ENCODE results near the gene ALDOB.

DNA sequence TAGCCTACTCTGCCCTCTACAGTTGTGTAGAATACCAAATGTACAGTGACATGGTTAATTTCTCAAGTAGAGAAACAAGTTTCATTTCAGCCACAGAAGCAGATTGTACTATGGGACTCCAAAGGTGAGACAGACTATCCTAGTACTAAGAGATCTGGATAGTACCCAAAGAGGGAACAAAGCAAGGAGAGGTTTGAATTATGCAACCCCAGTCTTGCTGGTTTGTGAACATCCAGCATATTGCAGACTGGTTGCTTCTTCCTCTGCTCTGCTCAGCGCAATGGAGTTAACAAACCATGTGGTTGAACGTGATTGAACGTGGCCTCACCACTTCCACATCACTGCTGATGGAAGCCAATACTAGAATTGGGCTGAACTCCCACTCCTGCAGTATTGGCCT is 43.3 kb upstream of the ALDOB start:
- TF ChIP-seq, protein P1, sequence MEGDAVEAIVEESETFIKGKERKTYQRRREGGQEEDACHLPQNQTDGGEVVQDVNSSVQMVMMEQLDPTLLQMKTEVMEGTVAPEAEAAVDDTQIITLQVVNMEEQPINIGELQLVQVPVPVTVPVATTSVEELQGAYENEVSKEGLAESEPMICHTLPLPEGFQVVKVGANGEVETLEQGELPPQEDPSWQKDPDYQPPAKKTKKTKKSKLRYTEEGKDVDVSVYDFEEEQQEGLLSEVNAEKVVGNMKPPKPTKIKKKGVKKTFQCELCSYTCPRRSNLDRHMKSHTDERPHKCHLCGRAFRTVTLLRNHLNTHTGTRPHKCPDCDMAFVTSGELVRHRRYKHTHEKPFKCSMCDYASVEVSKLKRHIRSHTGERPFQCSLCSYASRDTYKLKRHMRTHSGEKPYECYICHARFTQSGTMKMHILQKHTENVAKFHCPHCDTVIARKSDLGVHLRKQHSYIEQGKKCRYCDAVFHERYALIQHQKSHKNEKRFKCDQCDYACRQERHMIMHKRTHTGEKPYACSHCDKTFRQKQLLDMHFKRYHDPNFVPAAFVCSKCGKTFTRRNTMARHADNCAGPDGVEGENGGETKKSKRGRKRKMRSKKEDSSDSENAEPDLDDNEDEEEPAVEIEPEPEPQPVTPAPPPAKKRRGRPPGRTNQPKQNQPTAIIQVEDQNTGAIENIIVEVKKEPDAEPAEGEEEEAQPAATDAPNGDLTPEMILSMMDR (IDR thresholded peaks at IDR 0.05; ENCODE audit: low read depth, low read length, missing input control) = no peak
- TF ChIP-seq FOXA1 (IDR thresholded peaks at IDR 0.05) (no peak), RAD21 (IDR thresholded peaks at IDR 0.05) (no peak)
